C4-2B (cell line): ENCODE measurements around the gene SOX30.

Experiments
- ZFX ChIP-seq: fragments of 450-650 bp; IDR thresholded peaks from 2 replicates; pipeline ENCODE4 v1.6.1; 2017
- TF ChIP-seq, protein P1 (sequence below): fragments of 450-650 bp; conservative IDR thresholded peaks from 2 replicates; pipeline ENCODE4 v1.5.1; 2017; ENCODE audit warnings: mild to moderate bottlenecking

DNA sequence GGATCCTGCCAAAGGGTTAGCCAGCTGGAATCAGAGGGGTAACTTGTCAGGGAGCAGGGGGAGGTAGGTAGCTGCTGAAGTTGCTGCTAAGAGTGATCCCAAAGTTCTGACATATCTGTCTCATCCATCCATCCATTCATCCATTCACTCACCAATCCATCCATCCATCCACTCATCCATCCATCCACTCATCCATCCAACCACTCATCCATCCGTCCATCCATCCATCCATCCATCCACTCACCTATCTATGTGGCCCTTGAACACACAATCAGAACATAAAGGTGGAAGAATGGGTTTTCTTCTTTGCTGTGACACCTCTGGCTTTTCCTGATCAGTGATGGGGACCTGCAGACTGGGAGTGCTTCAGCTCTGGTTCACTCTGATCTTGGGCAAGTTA is 16.1 kb upstream of the SOX30 start:
- TF ChIP-seq, protein P1, sequence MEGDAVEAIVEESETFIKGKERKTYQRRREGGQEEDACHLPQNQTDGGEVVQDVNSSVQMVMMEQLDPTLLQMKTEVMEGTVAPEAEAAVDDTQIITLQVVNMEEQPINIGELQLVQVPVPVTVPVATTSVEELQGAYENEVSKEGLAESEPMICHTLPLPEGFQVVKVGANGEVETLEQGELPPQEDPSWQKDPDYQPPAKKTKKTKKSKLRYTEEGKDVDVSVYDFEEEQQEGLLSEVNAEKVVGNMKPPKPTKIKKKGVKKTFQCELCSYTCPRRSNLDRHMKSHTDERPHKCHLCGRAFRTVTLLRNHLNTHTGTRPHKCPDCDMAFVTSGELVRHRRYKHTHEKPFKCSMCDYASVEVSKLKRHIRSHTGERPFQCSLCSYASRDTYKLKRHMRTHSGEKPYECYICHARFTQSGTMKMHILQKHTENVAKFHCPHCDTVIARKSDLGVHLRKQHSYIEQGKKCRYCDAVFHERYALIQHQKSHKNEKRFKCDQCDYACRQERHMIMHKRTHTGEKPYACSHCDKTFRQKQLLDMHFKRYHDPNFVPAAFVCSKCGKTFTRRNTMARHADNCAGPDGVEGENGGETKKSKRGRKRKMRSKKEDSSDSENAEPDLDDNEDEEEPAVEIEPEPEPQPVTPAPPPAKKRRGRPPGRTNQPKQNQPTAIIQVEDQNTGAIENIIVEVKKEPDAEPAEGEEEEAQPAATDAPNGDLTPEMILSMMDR: no peak
- no peak for TF ChIP-seq ZFX
